SK-N-MC (cell line): ENCODE measurements around the gene NPB.

Experiments
- EZH2 ChIP-seq: fragments of 200-600 bp; sonication (generic); IDR thresholded peaks from one replicate; pipeline ENCODE4 v1.6.1; 2017; ENCODE audit warnings: antibody characterized with exemption
- POLR2AphosphoS5 ChIP-seq: IDR thresholded peaks from 2 replicates; pipeline ENCODE4 v1.6.1; 2012; ENCODE audit warnings: mild to moderate bottlenecking, low read depth, low read length, borderline replicate concordance

DNA sequence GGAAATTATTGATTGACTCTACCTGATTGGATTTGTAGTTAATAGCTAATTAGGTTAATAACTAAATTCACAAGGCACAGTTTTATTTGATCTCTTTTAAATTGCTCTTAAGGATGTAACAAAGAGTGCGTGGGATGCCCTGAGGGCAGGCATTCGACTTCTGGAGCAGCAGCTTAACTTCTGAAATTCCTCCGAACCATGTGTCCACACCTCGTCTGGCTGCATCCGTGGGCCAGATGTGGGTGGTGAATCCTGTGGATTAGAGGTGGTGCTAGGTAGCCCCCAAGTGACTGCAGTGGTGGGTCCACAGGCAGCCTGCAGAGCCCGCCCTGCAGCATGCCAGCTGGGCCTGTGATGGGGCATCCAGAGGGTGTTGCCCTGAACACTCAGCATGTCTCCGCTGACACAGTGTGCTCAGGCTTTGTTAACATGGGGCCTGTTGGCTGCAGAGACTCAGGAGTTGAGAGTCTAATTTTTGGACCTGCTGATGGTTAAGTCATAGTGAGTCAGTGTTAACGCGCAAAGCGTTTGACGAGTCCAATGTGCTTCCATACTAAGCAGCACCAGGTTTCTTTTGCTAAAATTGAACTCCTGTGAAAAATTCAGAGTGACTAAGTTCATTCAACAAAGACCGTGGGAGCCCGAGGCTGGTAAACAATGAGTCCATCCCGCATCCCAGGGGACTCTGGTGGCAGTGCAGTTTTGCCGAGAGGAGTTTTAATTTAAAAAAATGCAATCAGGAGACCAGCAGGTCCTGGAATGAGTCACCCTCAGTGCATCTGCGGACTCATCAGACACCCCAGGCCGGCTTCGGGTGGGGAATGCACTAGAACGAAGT is 3.8 kb upstream of the NPB start:
- TF ChIP-seq POLR2AphosphoS5 (no peak), EZH2 (no peak)
